Measurements from ENCODE around the gene TMEM178B.
"Not testable (repeated sequence)": the region's sequence is repeated elsewhere in the genome, so short reads cannot be mapped to it uniquely, and the experiment has no call there.

TMEM178B gene

DNA sequence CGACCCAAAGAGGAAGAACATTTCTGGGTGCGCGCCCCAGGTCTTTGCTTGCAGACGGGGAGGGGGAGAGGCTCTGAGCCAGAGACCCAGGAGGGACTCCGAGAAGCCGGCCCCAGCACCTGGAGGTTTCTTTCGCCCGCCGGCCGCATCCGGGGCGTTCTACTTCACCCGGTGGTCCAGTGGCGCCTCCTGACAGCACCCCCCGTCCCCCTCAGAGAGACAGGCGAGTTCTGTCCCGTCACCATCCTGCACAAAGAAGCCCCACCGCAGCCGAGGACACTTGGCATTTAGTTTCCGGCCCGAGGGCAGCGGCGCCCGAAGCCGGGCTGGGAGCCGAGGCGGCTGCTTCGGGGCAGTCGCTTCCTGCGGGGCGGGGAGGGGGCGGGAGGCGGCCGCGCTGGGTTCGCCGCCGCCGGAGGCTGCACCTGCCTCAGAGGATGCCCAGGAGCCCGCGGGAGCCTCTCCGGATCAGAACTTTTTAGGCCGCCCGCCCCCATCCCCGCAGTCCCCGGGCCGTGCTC is at the start of gene TMEM178B:
Gene TMEM178B, plus strand, starts transcription at position 424 of the 521 bp plus-strand sequence.
- in situ Hi-C loops (cut with MboI; ENCODE audit: low sequenced_read_pairs) = no loop called here

DNA sequence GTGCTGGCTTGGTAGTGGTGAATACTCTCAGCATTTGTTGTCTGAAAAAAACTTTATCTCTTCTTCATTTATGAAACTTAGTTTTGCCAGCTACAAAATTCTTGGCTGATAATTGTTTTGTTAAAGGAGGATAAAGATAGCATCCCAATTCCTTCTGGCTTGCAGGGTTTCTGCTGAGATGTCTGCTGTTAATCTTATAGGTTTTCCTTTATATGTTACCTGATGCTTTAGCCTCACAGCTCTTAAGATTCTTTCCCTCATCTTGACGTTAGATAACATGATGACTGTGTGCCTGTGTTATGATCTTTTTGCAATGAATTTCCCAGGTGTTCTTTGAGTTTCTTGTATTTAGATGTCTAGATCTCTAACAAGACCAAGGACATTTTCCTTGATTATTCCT is 49.2 kb upstream of the TMEM178B start:
- in situ Hi-C loops (cut with MboI; ENCODE audit: low sequenced_read_pairs) = loop anchor here (25.0 kb wide), 1 partner anchor 512 kb away; no protein-coding TSS in a partner anchor

DNA sequence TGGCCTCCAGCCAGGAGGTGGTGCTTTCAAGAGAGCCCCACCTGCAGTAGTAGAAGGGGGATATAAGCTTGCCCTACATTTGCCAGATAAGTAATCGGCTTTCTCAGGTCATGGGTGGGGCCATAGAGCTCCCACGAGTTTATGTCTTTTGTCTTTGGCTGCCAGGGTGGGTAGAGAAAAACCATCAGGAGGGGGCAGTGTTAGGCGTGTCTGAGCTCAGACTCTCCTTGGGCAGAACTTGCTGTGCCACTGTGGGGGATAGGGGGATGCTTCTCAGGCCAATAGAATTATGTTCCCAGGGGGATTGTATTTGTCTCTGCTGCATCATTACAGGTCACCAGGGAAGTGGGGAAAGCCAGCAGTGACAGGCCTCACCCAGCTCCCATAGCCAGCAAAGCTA is 46.8 kb upstream of the TMEM178B start:
- in situ Hi-C loops (cut with MboI; ENCODE audit: low sequenced_read_pairs) = no loop called here

DNA sequence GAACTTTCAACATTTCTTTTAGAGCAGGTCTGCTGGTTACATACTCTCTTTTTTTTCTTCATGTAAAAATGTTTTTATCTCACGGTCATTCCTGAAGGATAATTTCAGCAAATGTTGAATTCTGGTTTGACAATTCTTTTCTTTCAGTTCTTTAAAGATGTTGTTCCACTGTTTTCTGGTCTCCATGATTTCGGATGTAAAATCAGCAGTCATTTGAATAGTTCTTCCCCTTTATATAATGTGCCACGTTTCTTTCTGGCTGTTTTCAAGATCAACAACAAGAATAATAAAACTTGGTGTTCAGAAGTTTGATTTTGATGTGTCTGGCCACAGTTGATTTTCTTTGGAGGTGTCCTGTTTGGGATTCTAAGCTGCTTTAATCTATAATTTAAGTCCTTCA is 45.1 kb upstream of the TMEM178B start:
- in situ Hi-C loops (cut with MboI; ENCODE audit: low sequenced_read_pairs) = no loop called here

DNA sequence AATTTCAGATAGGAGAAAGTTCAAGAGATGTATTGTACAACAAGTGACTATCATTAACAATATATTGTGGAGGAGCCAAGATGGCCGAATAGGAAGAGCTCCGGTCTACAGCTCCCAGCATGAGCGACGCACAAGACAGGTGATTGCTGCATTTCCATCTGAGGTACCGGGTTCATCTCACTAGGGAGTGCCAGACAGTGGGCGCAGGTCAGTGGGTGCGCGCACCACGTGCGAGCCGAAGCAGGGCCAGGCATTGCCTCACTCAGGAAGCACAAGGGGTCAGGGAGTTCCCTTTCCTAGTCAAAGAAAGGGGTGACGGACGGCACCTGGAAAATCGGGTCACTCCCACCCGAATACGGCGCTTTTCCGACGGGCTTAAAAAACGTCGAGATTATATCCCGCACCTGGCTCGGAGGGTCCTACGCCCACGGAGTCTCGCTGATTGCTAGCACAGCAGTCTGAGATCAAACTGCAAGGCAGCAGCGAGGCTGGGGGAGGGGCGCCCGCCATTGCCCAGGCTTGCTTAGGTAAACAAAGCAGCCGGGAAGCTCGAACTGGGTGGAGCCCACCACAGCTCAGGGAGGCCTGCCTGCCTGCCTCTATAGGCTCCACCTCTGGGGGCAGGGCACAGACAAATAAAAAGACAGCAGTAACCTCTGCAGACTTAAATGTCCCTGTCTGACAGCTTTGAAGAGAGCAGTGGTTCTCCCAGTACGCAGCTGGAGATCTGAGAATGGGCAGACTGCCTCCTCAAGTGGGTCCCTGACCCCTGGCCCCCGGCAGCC is 41.1 kb upstream of the TMEM178B start:
- in situ Hi-C loops (cut with MboI; ENCODE audit: low sequenced_read_pairs) = not testable (repeated sequence)

- in situ Hi-C loops (cut with MboI; ENCODE audit: low sequenced_read_pairs) = not testable (repeated sequence)
Measured at GRCh38 chr7:141038100-141038499, 35.8 kb upstream of the TMEM178B start.

DNA sequence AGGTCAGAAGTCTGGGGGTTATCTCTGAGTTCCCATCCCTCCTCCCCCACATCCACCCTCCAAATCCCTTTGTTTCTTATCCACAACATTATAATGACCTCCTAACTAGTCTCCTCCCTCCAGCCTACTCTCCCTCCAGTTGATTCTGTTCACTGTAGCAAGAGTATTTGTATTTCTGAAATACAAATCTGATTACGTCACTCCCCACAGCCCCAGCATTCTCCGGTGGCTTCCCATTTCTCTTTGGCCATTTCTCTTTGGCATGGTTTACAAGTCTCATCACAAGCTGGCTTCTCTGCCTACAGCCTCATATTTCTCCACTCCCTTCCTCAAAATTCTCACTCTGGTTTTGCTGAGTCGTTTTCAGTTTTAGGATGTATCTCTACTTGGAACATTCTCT is 34.5 kb upstream of the TMEM178B start:
- in situ Hi-C loops (cut with MboI; ENCODE audit: low sequenced_read_pairs) = no loop called here

DNA sequence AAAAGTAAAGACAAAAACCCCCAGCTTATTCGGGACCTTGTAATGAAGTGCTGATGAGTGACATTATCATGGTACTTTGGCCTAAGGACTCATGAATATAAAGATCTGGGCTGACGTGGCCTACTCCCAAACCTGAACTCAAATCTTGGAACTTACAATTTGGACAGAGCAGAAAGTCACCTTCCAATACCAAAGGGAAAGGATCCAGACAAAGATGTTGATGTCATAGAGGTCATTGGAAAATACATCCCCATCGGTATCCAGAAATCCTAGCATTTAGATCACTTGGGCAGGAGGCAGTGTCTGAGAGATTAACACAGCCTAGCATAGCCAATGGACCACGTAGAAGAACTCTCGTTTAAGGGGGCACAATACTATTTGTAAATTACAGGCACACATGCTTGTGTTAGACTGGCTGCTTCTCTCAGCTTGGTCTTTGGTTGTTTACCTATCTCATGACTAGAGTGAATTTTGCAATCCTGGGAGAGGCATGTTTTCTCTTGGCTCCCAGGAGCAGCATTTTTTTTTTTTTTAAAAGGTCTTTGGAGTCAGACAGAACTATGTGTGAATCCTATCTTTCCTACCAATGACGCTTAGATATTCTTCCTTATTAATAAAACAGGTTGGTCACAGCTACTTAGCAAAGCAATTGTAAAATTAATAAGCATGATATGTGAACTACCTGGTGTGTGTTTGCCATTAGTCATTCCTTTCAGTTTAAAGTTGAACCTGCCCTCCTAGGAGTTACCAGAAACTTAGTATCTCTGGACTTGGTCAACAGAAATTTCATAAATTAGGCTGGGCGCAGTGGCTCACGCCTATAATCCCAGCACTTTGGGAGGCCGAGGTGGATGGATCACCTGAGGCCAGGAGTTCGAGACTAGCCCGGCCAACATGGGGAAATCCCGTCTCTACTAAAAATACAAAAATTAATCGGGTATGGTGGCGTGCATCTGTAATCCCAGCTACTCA is 31.4 kb upstream of the TMEM178B start:
- in situ Hi-C loops (cut with MboI; ENCODE audit: low sequenced_read_pairs) = no loop called here

GRCh38 chr7:141043616-141044015 is 30.2 kb upstream of the TMEM178B start:
- in situ Hi-C loops (cut with MboI; ENCODE audit: low sequenced_read_pairs) = no loop called here

- in situ Hi-C loops (cut with MboI; ENCODE audit: low sequenced_read_pairs) = no loop called here
Measured at GRCh38 chr7:141045126-141045841, 28.6 kb upstream of the TMEM178B start.

GRCh38 chr7:141045842-141046620 is 27.8 kb upstream of the TMEM178B start:
- in situ Hi-C loops (cut with MboI; ENCODE audit: low sequenced_read_pairs) = no loop called here

DNA sequence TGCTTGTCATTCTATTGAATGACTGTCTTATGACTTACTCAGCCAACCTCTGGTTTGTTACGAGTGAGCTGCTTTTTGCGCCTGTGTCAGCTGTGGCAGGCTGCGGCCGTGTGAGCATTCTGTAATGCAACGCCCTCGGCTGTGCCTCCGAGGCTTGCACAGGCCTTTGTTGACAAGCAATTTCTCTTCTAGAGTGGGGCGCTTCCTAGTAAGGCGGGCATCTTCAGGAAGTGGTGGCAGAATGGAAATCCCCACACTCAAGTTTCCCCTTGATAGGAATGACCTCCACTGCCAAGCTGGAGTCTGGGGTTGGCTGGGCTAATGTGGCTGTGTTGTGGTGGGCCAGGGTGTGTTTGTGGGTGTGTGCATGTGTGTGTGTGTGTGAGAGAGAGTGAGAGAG is 20.2 kb upstream of the TMEM178B start:
- in situ Hi-C loops (cut with MboI; ENCODE audit: low sequenced_read_pairs) = no loop called here

DNA sequence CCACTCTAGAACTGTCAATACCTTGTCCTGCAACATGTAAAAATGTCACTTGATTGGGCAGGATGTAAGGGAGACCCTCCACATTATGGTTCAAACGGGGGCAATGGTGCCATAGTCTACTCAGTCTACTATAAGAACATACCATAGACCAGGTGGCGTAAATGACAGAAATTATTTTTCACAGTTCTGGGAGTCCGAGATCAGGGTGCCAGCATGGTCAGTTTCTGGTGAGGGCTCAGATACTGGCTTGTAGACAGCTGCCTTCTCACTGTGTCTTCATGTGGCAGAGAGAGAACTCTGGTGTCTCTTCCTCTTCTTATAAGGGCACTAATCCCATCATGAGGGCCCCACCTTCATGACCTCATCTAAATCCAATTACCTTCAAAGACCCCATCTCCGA is 18.7 kb upstream of the TMEM178B start:
- in situ Hi-C loops (cut with MboI; ENCODE audit: low sequenced_read_pairs) = no loop called here

DNA sequence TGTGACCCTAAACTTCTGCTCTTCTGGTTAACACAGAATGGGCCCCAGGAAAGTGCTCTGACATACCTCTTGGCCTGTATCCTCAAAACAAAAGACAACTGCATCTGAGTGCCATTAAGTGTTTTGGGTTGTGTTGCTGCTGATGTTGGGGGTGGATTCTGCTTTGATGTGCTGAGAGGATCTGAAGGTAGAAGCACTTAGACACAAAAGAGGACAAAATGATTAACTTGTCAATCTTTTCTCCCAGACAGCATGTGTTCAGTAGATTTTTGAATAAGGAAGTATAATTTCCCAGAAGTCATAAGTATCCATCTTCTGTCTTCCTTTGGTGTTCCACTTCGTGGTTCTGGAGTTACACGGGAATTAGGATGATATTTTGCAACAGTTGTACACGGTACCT is 16.1 kb upstream of the TMEM178B start:
- in situ Hi-C loops (cut with MboI; ENCODE audit: low sequenced_read_pairs) = no loop called here

- in situ Hi-C loops (cut with MboI; ENCODE audit: low sequenced_read_pairs) = not testable (repeated sequence)
Measured at GRCh38 chr7:141067856-141068255, 6.0 kb upstream of the TMEM178B start.

GRCh38 chr7:141071260-141071854 is 2.5 kb upstream of the TMEM178B start:
- in situ Hi-C loops (cut with MboI; ENCODE audit: low sequenced_read_pairs) = no loop called here

- in situ Hi-C loops (cut with MboI; ENCODE audit: low sequenced_read_pairs) = no loop called here
Measured at GRCh38 chr7:141071855-141072547, 1.9 kb upstream of the TMEM178B start.

DNA sequence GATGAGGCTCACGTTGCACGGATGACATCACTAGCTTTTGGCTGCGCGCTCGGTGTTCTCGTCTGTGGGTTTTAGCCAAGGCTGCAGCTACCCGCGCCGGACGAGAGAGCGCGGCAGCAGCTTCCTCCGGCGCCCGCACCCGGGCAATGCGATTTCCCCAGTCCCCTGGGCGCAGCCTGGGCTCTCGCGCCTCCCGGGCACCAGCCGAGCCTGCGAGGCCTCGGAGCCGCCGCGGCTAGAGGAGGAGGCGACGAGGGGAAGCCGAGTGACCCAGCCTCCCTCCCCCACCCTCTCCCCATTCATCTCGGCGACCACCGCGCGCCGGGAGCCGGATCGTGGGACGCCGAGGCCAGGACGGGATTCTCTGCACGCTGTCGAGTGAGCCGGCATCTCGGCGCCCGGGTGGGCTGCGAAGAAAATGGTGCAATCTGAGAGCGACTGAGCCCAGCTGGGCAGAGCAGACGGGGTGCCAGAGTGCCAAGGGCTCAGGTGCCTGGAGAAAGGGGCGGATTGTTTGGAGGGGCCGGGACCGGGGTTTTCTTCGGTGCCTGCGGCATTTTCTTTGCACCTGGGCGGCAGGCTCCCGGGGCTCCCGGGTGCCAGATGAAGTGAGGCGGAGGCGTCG is 1.2 kb upstream of the TMEM178B start:
- in situ Hi-C loops (cut with MboI; ENCODE audit: low sequenced_read_pairs) = no loop called here

DNA sequence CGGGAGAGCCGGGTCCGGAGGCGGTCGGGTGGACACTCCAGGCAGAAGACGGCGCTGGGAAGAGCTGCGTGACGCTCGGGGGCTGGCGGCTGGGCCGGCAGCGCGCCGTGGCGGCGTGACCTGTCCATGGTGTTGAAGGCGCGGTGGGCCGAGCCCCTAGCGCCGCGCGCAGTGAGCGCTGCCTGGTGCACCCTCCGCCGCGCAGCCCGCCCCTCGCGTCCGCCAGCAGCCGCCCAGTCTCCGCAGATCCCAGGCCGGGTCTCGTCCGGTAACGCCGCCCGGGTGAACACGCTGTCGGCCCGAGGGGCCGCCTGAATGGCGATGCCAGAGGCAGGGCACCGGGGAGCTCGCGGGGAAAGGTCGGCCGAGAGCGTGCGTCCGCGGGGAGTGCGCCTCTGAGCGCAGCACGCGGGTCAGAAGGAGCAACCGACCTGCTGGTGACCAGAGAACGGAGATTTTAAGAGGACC is 657 bp upstream of the TMEM178B start:
- in situ Hi-C loops (cut with MboI; ENCODE audit: low sequenced_read_pairs) = no loop called here
